HG03354 (cell line): Measurements from ENCODE around the gene ZDHHC4.

ENCODE experiments used
- ATAC-seq: cut with Tn5 transposase; IDR thresholded peaks from one replicate; pipeline ENCODE4 v1.9.1; 2021; ENCODE audit warnings: mild to moderate bottlenecking; ENCODE audit not compliant: unreplicated experiment, poor library complexity, severe bottlenecking

Gene ZDHHC4

GRCh38 chr7:6590645-6591110, 13.4 kb downstream of the ZDHHC4 start:
- ATAC-seq: peak; percentile 35

GRCh38 chr7:6600093-6600492, 22.8 kb downstream of the ZDHHC4 start:
- ATAC-seq: no peak

- ATAC-seq: no peak
Measured at GRCh38 chr7:6604458-6604857, 27.2 kb downstream of the ZDHHC4 start.

GRCh38 chr7:6606866-6607583, 29.8 kb downstream of the ZDHHC4 start:
- ATAC-seq: no peak

- no peak for ATAC-seq
Measured at GRCh38 chr7:6607651-6608051, 30.4 kb downstream of the ZDHHC4 start.

- ATAC-seq: no peak
Measured at GRCh38 chr7:6608081-6608480, 30.8 kb downstream of the ZDHHC4 start.

- ATAC-seq: no peak
Measured at GRCh38 chr7:6608794-6609193, 31.5 kb downstream of the ZDHHC4 start.

- ATAC-seq: no peak
Measured at GRCh38 chr7:6612819-6613218, 35.6 kb downstream of the ZDHHC4 start.

- ATAC-seq: no peak
Measured at GRCh38 chr7:6613706-6614105, 36.5 kb downstream of the ZDHHC4 start.

GRCh38 chr7:6614953-6615722, 37.9 kb downstream of the ZDHHC4 start, which contains the start of gene ZNF853:
Gene ZNF853, plus strand, starts transcription at chr7:6615610. Its CDS starts 565 bp downstream, at chr7:6616175.
- ATAC-seq: no peak

- no peak for ATAC-seq
Measured at GRCh38 chr7:6615723-6616555, 38.7 kb downstream of the ZDHHC4 start.

- no peak for ATAC-seq
Measured at GRCh38 chr7:6616854-6617643, 39.8 kb downstream of the ZDHHC4 start.

- ATAC-seq: no peak
Measured at GRCh38 chr7:6618621-6619020, 41.4 kb downstream of the ZDHHC4 start.

- ATAC-seq: no peak
Measured at GRCh38 chr7:6619961-6620360, 42.7 kb downstream of the ZDHHC4 start.

GRCh38 chr7:6621195-6622133, 44.2 kb downstream of the ZDHHC4 start:
- ATAC-seq: no peak

- no peak for ATAC-seq
Measured at GRCh38 chr7:6622134-6622710, 45.0 kb downstream of the ZDHHC4 start.

GRCh38 chr7:6623589-6624245, 46.5 kb downstream of the ZDHHC4 start:
- no peak for ATAC-seq

GRCh38 chr7:6624246-6624611, 47.0 kb downstream of the ZDHHC4 start:
- no peak for ATAC-seq
